ENCODE measurements around the gene NANOG.
"Not testable (repeated sequence)": the region's sequence is repeated elsewhere in the genome, so short reads cannot be mapped to it uniquely, and the experiment has no call there.

NANOG gene

DNA sequence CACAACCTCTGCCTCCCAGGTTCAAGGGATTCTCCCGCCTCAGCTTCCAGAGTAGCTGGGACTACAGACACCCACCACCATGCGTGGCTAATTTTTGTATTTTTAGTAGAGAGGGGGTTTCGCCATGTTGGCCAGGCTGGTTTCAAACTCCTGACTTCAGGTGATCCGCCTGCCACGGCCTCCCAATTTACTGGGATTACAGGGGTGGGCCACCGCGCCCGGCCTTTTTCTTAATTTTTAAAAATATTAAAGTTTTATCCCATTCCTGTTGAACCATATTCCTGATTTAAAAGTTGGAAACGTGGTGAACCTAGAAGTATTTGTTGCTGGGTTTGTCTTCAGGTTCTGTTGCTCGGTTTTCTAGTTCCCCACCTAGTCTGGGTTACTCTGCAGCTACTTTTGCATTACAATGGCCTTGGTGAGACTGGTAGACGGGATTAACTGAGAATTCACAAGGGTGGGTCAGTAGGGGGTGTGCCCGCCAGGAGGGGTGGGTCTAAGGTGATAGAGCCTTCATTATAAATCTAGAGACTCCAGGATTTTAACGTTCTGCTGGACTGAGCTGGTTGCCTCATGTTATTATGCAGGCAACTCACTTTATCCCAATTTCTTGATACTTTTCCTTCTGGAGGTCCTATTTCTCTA, at the start of gene NANOG:
TSS of gene NANOG (plus strand) at position 519 of the 645 bp plus-strand sequence. CDS start 213 bp downstream, outside the sequence.
- DNase-seq (ENCODE audit: low read depth, low spot score): not testable (repeated sequence)

DNA sequence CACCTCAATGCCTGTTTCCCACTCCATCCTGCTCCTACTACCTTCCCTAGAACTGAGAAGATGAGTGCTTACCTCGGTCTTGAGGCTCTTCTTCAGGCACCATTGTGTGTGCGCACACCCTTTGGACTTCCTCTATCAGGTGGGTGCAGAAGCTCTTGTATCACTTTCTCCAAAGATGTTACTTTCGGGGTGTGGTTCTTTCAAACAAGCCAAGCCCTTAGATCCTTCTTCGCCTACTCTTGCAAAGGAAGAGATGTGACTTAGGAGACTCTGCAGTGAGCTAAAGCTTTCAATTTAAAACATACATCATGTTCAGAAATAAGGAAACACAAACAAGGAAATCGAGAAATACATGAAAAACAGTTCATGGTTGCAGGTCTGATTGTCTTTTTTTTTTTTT, 42.0 kb upstream of the NANOG start, which contains the start of gene CLEC4C:
TSS of gene CLEC4C (minus strand) at position 130 of the 400 bp plus-strand sequence. CDS start at position 103, 27 bp downstream.
- DNase-seq (ENCODE audit: low read depth, low spot score): no peak

DNA sequence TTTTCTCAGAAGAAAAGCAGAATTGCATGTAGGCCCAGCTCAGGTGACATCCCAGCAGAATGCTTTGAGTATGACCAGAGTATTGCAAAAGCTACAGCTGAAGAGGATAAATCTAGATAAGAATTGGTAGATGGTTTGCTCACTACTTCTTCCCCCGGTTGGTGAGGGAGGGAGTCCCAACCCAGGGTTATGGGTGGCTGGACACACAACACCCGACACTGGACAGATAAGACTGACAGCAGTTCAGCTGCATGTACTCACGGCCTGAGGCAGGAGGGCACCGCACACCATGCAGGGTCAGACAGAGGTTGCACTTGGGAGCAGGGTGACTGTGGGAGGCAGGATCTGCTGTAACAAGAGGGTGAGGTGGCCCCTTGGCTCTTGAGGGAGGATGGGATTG, 40.4 kb upstream of the NANOG start:
- no peak for DNase-seq (ENCODE audit: low read depth, low spot score)

DNA sequence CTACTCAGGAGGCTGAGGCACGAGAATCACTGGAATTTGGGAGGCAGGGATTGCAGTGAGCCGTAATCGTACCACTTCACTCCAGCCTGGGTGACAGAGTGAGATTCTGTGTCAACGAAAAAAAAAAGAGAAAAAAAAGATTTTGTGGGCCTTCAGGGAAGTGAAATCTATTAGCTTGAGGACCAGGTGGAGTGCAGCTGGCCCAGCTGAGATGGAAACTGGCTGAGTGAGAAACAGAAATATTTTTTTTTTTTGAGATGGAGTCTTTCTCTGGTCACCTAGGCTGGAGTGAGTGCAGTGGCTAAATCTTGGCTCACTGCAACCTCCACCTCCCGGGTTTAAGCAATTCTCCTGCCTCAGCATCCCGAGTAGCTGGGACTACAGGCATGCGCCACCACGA, 39.8 kb upstream of the NANOG start:
- no peak for DNase-seq (ENCODE audit: low read depth, low spot score)

DNA sequence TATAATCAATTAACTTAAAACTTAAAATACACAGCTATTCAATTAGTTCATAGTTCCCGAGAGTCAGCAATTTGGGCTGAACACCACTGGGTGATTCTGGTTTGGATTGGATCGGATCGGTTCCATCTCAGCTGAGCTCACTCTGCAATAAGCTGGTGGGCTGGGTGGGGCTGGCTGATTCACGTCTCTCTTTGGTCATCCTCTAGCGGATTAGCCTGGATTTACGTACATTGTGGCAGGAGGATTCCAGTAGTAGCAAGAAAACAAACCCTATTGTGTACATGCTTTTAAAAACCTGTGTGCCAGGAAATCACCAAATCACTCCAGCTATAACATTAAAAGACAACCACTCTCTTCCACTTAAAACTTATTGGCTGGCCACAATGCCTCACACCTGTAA, 38.9 kb upstream of the NANOG start:
- no peak for DNase-seq (ENCODE audit: low read depth, low spot score)

DNA sequence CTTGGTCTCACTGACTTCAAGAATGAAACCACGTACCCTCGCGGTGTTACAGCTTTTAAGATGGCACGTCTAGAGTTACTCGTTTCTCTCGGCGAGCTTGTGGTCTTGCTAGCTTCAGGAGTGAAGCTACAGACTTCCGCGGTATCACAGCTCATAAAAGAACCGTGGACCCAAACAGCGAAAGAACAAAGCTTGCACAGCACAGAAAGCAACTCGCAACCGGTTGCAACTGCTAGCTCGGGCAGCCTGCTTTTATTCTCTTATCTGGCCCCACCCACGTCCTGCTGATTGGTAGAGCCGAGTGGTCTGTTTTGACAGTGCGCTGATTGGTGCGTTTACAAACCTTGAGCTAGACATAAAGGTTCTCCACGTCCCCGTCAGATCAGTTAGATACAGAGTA, 37.8 kb upstream of the NANOG start:
- DNase-seq (ENCODE audit: low read depth, low spot score): no peak

DNA sequence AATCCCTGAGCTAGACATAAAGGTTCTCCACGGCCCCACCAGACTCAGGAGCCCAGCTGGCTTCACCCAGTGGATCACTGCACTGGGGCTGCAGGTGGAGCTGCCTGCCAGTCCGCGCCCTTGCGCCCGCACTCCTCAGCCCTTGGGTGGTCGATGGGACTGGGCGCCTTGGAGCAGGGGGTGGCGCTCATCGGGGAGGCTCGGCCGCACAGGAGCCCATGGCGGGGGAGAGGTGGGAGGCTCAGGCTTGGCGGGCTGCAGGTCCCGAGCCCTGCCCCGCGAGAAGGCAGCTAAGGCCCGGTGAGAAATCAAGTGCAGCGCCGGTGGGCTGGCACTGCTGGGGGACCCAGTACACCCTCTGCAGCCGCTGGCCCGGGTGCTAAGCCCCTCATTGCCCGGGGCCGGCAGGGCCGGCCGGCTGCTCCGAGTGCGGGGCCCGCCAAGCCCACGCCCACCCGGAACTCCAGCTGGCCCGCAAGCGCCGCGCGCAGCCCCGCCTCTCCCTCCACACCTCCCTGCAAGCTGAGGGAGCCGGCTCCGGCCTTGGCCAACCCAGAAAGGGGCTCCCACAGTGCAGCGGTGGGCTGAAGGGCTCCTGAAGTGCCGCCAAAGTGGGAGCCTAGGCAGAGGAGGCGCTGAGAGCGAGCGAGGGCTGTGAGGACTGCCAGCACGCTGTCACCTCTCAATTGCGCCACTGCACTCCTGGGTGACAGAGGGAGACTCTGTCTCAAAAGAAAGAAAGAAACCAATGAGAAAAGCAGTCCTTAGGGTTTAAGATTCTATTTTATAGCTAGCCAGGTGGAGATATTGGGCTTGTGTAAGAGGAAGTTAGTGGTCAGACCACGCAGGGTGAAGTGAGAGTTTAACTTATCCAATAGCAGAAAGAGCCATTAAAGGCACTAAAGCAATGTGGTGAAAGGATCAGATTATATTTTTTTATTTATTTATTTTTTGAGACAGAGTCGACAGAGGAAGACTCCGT, 37.0 kb upstream of the NANOG start:
- not testable (repeated sequence) for DNase-seq (ENCODE audit: low read depth, low spot score)

DNA sequence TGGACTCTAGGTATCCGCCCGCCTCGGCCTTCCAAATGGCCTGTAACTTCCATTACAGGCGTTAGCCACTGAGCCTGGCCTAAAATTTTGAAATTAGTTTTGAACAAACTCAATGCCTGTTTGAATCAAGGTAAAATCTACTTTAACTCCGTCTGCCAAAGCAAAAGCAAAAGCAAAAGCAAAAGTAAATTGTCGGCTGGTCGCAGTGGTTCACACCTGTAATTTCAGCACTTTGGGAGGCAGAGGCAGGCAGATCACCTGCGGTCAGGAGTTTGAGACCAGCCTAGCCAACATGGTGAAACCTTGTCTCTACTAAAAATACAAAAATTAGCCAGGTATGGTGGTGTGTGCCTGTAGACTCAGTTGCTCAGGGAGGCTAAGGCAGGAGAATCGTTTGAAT, 33.5 kb upstream of the NANOG start:
- DNase-seq (ENCODE audit: low read depth, low spot score): not testable (repeated sequence)

DNA sequence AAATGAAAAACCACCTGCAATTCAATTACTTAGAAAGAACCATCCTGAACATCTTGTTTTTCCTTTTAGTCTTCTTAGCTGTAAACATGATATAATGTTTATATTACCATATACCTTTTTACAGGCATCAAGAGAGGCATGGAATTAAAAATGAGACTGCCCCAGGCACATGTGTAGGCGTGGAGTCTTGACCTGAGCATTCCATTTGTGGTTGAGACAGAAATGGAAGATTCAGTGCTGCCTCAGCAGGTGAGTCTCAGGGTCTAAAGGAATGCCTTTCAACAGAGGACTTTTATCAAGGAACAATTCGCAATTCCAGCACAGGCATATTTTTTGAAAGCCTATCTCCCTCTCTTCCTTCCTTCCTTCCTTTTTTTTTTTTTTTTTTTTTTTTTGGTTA, 32.2 kb upstream of the NANOG start:
- no peak for DNase-seq (ENCODE audit: low read depth, low spot score)

DNA sequence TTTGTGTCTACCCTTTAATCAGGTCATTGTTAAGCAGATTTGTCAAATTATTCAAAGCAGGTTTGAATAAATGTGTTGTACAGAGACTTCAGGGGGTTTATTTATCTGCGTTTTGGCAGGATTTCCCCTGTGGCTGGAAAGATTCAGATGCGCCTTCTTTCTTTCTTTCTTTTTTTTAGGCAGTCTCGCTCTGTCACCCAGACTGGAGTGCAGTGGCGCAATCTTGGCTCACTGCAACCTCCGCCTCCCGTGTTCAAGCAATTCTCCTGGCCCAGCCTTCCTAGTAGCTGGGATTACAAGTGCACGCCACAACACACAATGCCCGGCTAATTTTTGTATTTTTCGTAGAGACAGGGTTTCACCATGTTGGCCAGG, 30.4 kb upstream of the NANOG start:
- DNase-seq (ENCODE audit: low read depth, low spot score): no peak

DNA sequence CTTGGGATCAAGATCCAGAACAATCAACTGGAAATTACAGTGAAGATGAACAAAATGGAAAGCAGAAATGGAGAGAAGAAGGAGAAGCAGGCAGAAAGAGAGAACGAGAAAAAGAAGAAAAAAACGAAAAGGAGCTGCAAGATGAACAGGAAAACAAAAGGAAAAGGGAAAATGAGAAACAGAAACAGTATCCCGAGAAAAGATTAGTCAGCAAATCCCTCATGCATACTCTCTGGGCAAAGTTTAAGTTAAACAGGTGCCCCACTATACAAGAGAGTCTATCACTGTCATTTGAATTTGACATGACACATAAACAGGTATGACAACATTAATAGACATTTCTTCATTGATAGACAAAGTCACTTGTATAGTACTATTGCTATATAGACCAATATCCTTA, 19.2 kb upstream of the NANOG start:
- no peak for DNase-seq (ENCODE audit: low read depth, low spot score)

DNA sequence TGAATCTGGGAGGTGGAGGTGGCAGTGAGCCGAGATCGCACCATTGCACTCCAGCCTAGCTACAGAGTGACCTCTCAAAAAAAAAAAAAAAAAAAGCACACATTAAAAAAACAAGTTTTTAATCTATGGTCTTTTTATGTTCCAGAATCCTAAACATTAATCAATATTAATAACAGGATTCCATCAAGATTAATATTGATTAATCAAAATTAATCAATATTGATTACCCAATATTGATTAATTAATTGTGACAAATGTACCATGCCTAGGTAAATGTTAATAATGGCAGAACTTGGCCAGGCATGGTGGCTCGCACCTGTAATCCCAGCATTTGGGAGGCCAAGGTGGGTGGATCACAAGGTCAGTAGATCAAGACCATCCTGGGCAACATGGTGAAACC, 7.9 kb upstream of the NANOG start:
- no peak for DNase-seq (ENCODE audit: low read depth, low spot score)

DNA sequence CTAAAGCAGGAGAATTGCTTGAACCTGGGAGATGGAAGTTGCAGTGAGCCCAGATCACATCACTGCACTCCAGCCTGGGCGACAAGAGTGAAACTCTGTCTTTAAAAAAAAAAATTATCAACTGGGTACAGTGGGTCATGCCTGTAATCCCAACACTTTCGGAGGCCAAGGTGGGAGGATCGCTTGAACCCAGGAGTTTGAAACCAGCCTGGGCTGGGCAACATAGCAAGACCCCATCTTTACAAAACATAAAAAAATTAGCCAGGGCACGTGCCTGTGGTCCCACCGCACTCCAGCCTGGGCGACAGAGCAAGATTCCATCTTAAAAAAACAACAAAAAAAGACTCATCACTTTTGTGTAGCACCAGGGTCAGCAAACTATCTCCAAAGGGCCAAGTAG, 7.1 kb upstream of the NANOG start:
- no peak for DNase-seq (ENCODE audit: low read depth, low spot score)

DNA sequence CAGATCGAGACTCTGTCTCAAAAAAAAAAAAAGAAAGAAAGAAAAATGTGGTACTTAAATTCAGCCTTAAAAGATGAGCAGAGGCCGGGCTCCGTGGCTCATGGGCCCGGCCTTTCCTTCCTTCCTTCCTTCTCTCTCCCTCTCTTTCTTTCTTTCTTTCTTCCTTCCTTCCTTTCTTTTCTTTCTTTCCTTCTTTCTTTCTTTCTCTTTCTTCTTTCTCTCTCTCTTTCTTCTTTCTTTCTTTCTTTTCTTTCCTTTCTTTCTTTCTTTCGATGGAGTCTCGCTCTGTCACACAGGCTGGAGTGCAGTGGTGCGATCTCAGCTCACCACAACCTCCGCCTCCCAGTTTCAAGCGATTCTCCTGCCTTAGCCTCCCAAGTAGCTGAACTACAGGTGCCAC, 5.8 kb upstream of the NANOG start:
- not testable (repeated sequence) for DNase-seq (ENCODE audit: low read depth, low spot score)

DNA sequence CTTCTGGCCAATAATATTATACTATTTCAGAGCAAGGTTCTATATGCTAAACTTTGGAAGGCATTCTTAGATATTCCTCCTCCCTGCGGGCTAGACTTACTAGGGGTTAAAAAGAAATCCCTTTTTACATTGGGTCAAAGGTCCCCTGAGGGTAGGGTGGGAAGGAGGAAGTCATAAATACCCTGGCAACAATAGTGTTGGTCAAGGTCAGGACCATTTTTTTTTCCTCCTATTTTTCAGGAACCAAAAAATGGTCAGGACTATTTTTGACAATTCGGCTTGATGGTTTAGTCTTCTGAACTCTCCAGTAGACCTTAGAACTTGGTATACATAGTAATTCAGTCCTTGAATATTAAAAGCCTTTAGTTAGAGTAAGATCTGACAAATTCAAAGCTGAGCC, 4.5 kb upstream of the NANOG start:
- no peak for DNase-seq (ENCODE audit: low read depth, low spot score)

DNA sequence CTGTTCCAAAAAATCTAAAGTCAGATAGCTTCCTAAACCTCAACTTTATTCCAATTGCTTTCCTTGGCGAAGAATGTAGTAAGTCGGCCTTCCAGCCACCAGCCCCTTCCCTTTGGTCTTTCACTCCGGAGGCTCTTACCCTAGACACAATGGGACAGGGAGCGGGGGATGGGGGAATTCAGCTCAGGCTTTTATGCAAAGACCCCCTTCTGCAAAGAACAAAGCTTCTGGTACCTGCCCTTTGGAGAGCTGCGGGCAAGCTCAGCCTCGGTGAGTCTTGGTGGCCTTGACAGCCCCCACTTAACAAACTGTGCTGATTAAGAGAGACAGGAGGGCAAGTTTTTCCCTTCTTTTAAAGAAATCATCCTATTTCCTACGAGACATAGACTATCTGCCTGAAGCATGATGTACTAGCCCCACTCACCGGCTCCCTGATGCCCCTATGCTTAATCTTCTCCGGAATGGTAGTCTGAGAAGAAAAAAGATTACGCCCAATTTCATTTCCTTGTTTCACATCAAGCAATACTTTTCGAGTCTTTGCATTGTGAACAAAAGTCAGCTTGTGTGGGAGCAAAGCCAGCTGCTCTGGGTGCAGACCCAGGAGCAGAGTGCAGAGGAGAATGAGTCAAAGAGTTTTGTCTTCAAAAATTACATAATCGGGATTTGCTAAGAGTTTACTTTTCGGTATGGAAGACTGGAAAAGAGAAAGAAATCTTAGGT, 1.5 kb upstream of the NANOG start:
- no peak for DNase-seq (ENCODE audit: low read depth, low spot score)

DNA sequence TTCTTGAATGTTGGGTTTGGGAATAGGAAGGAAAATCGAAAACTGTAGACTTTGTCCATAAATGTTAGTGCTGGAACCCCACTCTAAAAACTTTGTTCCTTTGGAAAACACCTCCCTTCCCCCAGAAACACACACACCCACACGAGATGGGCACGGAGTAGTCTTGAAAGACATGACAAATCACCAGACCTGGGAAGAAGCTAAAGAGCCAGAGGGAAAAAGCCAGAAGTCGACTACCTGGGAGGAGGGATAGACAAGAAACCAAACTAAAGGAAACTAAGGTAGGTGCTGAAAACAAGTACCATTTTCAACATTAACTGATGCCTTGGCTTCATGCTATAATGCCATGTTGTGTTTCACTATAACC, 925 bp upstream of the NANOG start:
- DNase-seq (ENCODE audit: low read depth, low spot score): no peak

DNA sequence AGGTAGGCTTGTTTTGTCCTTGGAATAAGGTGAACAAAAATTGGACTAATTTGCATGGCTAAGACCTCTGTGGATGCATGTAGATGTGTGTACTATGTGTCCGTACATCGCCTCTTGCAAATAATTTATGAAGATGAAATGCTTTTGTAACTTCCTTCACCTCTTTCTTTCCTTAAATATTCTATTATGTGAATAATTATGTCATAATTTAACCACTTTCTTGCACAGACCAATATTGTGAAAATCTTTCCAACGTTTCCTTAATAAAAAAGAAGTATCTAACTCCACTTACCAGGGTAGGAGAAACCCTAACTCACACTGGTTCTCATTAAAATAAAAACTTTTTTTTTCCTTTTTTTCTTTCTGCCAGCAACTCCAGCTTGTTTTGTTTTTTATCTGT, 4.0 kb downstream of the NANOG start:
- DNase-seq (ENCODE audit: low read depth, low spot score): no peak

DNA sequence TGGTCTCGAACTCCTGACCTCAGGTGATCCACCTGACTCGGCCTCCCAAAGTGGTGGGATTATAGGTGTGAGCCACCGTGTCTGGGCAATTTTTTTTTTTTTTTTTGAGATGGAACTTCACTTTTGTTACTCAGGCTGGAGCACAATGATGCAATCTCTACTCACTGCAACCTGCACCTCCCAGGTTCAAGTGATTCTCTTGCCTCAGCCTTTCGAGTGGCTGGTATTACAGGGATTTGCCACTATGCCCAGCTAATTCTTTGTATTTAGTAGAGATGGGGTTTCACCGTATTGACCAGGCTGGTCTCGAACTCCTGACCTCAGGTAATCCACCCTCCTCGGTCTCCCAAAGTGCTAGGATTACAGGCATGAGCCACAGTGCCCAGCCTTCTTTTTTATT, 8.1 kb downstream of the NANOG start:
- DNase-seq (ENCODE audit: low read depth, low spot score): not testable (repeated sequence)

DNA sequence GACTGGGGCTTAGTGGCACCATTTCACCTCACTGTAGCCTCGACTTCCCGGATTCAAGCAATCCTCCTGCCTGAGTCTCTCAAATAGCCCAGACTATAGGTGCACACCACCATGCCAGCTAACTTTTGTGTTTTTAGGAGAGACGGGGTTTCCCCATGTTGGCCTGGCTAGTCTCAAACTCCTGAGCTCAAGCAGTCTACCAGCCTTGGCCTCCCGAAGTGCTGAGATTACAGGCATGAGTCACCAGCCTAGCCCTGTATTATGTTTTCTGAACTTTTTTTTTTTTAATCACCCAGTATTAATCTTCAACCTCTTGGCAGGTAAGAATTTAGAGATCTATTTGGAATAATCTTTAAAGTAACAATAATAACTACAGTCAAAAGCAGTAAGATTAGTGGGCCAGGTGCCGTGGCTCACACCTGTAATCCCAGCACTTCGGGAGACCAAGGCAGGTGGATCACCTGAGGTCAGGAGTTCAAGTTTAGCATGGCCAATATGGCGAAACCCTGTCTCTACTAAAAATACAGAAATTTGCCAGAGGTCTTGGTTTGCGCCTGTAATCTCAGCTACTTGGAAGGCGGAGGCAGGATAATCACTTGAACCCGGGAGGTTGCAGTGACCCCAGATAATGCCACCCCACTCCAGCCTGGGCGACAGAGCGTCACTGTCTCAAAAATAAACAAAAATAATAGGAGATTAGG, 8.6 kb downstream of the NANOG start:
- DNase-seq (ENCODE audit: low read depth, low spot score): no peak

DNA sequence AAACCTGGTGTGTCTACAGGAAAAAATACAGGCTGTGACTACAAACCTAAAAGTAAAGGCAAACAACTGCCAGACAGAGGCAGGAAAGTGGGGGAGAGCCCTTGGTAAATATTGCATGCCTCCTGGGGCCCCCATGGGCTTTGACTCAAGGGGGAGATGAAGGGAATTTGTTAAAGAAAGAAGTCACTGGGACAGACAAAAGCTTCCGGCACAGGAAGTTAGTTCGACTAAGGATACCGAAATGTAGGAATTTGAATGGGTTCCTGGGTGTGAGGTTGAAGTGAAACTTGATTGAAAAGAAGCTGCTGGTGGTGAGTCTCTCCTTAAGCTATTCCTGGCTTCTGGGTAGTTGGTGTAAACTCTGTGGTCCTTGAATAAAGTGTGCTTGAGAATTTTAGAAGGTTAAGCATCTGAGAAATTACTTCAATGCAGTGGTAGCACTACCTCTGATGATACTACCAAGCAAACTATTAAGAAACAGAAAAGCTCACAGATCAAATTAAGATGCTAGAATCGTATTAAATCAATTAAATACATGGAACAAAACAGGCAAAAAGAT, 9.6 kb downstream of the NANOG start:
- not testable (repeated sequence) for DNase-seq (ENCODE audit: low read depth, low spot score)
